Vagina (tissue), 2 donors: ENCODE results near the gene PPFIA2. TPM values are rescaled to one million over a fixed set of nuclear protein-coding genes. Genes with fewer than 3 reads are reported as not detected.

Source experiments
- DNase-seq, 2 donors: peaks; one replicate each; pipeline ENCODE4 v3.0.0-alpha.2; 2017; ENCODE audit errors: extremely low spot score in 2 of 2
- H3K27ac ChIP-seq: fragments of 200-600 bp; sonication (generic); one replicate; pipeline ENCODE4 v1.5.1; 2019
- H3K27me3 ChIP-seq: fragments of 200-600 bp; sonication (generic); one replicate; pipeline ENCODE4 v1.5.1; 2019
- H3K36me3 ChIP-seq, 2 donors: fragments of 200-600 bp; sonication (generic); one replicate each; pipeline ENCODE4 v1.5.1; 2017 to 2019
- H3K4me1 ChIP-seq: fragments of 200-600 bp; sonication (generic); one replicate; pipeline ENCODE4 v1.5.1; 2019
- H3K4me3 ChIP-seq, 2 donors: fragments of 200-600 bp; sonication (generic); 1 replicate in 1 of 2; 2 replicates in 1 of 2; pipeline ENCODE4 v1.5.1; 2016 to 2019
- H3K9me3 ChIP-seq: fragments of 200-600 bp; sonication (generic); one replicate; pipeline ENCODE4 v1.5.1; 2019
- CTCF ChIP-seq, 3 experiments: fragments of 450-650 bp in 2 of 3; fragments of 200-600 bp in 1 of 3; sonication (generic) in 1 of 3; IDR thresholded peaks; one replicate each; pipeline ENCODE4 v1.5.1; 2017 to 2019; ENCODE audit warnings: antibody characterized with exemption in 3 of 3, mild to moderate bottlenecking in 2 of 3, moderate library complexity in 2 of 3
- POLR2A ChIP-seq, 2 donors: fragments of 450-650 bp; IDR thresholded peaks; one replicate each; pipeline ENCODE4 v1.6.1; 2017; ENCODE audit warnings: antibody characterized with exemption in 2 of 2, mild to moderate bottlenecking in 2 of 2, moderate library complexity in 2 of 2
- POLR2AphosphoS5 ChIP-seq, 2 donors: sonication (generic); formaldehyde crosslinking; IDR thresholded peaks; one replicate each; pipeline ENCODE4 v1.9.0; 2017; ENCODE audit warnings: antibody characterized with exemption in 2 of 2, mild to moderate bottlenecking in 2 of 2, low read depth in 1 of 2; ENCODE audit not compliant: insufficient read depth in 1 of 2
- intact Hi-C: fragments of 100-400 bp; cut with DNase I; formaldehyde crosslinking; loops from one replicate; pipeline ENCODE4 v1.15.1; 2023
- total RNA-seq: library from RNA; depleted of rRNA; stranded (reverse); fragments of >200 nt; gene quantifications from one replicate; pipeline ENCODE4 v1.2.3, GENCODE V29; 2016

Gene PPFIA2
- total RNA-seq, 1 donor from 2014 or later = 5.2 TPM

GRCh38 chr12:81727391-81727790 is 31.8 kb downstream of the PPFIA2 start:
- Histone ChIP-seq H3K27ac (no peak overlapping the region), H3K4me1 (no peaks in the 10 kb centered on the region), H3K9me3 (no peaks in the 10 kb centered on the region), H3K27me3 (no peaks in the 10 kb centered on the region), H3K4me3 (no peak overlapping the region), H3K36me3 (no peaks in the 10 kb centered on the region)
- intact Hi-C loops = no loop called here
- TF ChIP-seq POLR2AphosphoS5 (IDR thresholded peaks at IDR 0.05; ENCODE audit: insufficient read depth in 1 of 2, low read depth in 1 of 2) (no peak), CTCF (IDR thresholded peaks at IDR 0.05) (no peak), POLR2A (IDR thresholded peaks at IDR 0.05) (no peak)
- no peak for DNase-seq

GRCh38 chr12:81726634-81727033 is 32.5 kb downstream of the PPFIA2 start:
- Histone ChIP-seq H3K27ac (no peak overlapping the region), H3K9me3 (no peaks in the 10 kb centered on the region), H3K27me3 (no peaks in the 10 kb centered on the region), H3K4me1 (no peaks in the 10 kb centered on the region), H3K36me3 (no peaks in the 10 kb centered on the region), H3K4me3 (no peak overlapping the region)
- intact Hi-C loops = no loop called here
- no peak for DNase-seq
- TF ChIP-seq POLR2A (IDR thresholded peaks at IDR 0.05) (no peak), CTCF (IDR thresholded peaks at IDR 0.05) (no peak), POLR2AphosphoS5 (IDR thresholded peaks at IDR 0.05; ENCODE audit: insufficient read depth in 1 of 2, low read depth in 1 of 2) (no peak)

GRCh38 chr12:81723361-81723760 is 35.8 kb downstream of the PPFIA2 start:
- Histone ChIP-seq H3K36me3 (no peaks in the 10 kb centered on the region), H3K27ac (no peak overlapping the region), H3K4me1 (no peaks in the 10 kb centered on the region), H3K27me3 (no peaks in the 10 kb centered on the region), H3K4me3 (no peak overlapping the region), H3K9me3 (no peaks in the 10 kb centered on the region)
- no peak for DNase-seq
- TF ChIP-seq CTCF (IDR thresholded peaks at IDR 0.05) (no peak), POLR2A (IDR thresholded peaks at IDR 0.05) (no peak), POLR2AphosphoS5 (IDR thresholded peaks at IDR 0.05; ENCODE audit: insufficient read depth in 1 of 2, low read depth in 1 of 2) (no peak)
- intact Hi-C loops = no loop called here

- H3K36me3 ChIP-seq = no peaks in the 10 kb centered on the region
- TF ChIP-seq POLR2A (IDR thresholded peaks at IDR 0.05) (no peak), POLR2AphosphoS5 (IDR thresholded peaks at IDR 0.05; ENCODE audit: insufficient read depth in 1 of 2, low read depth in 1 of 2) (no peak)
- H3K4me1 ChIP-seq = no peaks in the 10 kb centered on the region
- H3K27me3 ChIP-seq = no peaks in the 10 kb centered on the region
- H3K4me3 ChIP-seq = no peak overlapping the region
- intact Hi-C loops = no loop called here
- no peak overlapping the region for H3K27ac ChIP-seq
- no peak for DNase-seq
- no peaks in the 10 kb centered on the region for H3K9me3 ChIP-seq
These were observed 37.1 kb downstream of the PPFIA2 start for GRCh38 chr12:81722004-81722403.

- intact Hi-C loops = no loop called here
- Histone ChIP-seq H3K36me3 (no peaks in the 10 kb centered on the region), H3K4me3 (no peak overlapping the region), H3K27ac (no peak overlapping the region), H3K9me3 (no peaks in the 10 kb centered on the region), H3K27me3 (no peaks in the 10 kb centered on the region), H3K4me1 (no peaks in the 10 kb centered on the region)
- TF ChIP-seq POLR2AphosphoS5 (IDR thresholded peaks at IDR 0.05; ENCODE audit: insufficient read depth in 1 of 2, low read depth in 1 of 2) (no peak), CTCF (IDR thresholded peaks at IDR 0.05) (no peak), POLR2A (IDR thresholded peaks at IDR 0.05) (no peak)
- no peak for DNase-seq
These were observed 40.5 kb downstream of the PPFIA2 start for GRCh38 chr12:81718616-81719015.
